Measurements from ENCODE around the gene LRTM2.

The LRTM2 gene

GRCh38 chr12:1803736-1804135, 16.6 kb upstream of the LRTM2 start:
- TF ChIP-seq CTCF (conservative IDR thresholded peaks at IDR 0.05; ENCODE audit: low read length) = no peak
- H3K4me3 ChIP-seq (ENCODE audit: low read length) = no peak overlapping the region
- no peak for DNase-seq (ENCODE audit: low read depth)

GRCh38 chr12:1804545-1805332, 15.6 kb upstream of the LRTM2 start:
- no peak for TF ChIP-seq CTCF (conservative IDR thresholded peaks at IDR 0.05; ENCODE audit: low read length)
- peak; percentile 92 for DNase-seq (ENCODE audit: low read depth)
- H3K4me3 ChIP-seq (ENCODE audit: low read length) = no peak overlapping the region

- no peak for DNase-seq (ENCODE audit: low read depth)
- TF ChIP-seq CTCF (conservative IDR thresholded peaks at IDR 0.05; ENCODE audit: low read length) = no peak
- no peak overlapping the region for H3K4me3 ChIP-seq (ENCODE audit: low read length)
These were observed 14.8 kb upstream of the LRTM2 start for GRCh38 chr12:1805441-1806081.

GRCh38 chr12:1806301-1807086, 13.9 kb upstream of the LRTM2 start:
- TF ChIP-seq CTCF (conservative IDR thresholded peaks at IDR 0.05; ENCODE audit: low read length) = no peak

GRCh38 chr12:1807087-1807860, 13.1 kb upstream of the LRTM2 start:
- no peak for TF ChIP-seq CTCF (conservative IDR thresholded peaks at IDR 0.05; ENCODE audit: low read length)
- no peak overlapping the region for H3K4me3 ChIP-seq (ENCODE audit: low read length)
- no peak for DNase-seq (ENCODE audit: low read depth)

More at GRCh38 chr12:1806301-1807086, 13.9 kb upstream of the LRTM2 start:
- no peak overlapping the region for H3K4me3 ChIP-seq (ENCODE audit: low read length)
- peak; percentile 54 for DNase-seq (ENCODE audit: low read depth)

GRCh38 chr12:1808036-1808797, 12.1 kb upstream of the LRTM2 start:
- no peak overlapping the region for H3K4me3 ChIP-seq (ENCODE audit: low read length)
- no peak for TF ChIP-seq CTCF (conservative IDR thresholded peaks at IDR 0.05; ENCODE audit: low read length)
- DNase-seq (ENCODE audit: low read depth) = no peak

Measured in AG10803 (cell line).